ENCODE results near the gene GPR158. TPM values are rescaled to one million over a fixed set of nuclear protein-coding genes. Genes with fewer than 3 reads are reported as not detected.

Gene GPR158
- total RNA-seq, 1 donor from 2014 or later, result not detected

- DNase-seq (ENCODE audit: extremely low read depth, low read depth, low spot score), result no peak
Measured at GRCh38 chr10:25191162-25191895, 16.5 kb downstream of the GPR158 start.

DNA sequence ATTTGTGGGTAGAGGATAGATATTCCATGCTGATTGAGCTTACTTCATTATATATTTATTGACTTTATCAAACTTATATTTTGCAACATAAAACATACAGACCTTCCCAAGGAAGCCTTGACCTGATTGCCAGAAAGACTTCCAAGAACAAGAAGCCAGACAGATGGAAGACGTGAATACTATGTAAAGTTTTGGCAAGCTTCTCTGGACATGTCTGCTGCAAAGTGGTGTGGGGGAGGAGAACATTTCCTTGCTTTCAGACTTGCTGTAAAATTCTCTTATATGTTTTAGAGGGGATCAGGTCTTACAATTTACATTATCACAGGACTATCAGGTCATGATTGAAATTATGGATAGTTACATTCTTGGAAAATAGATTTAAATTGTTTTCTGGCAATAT, 23.4 kb downstream of the GPR158 start:
- DNase-seq (ENCODE audit: extremely low read depth, low read depth, low spot score), result no peak

DNA sequence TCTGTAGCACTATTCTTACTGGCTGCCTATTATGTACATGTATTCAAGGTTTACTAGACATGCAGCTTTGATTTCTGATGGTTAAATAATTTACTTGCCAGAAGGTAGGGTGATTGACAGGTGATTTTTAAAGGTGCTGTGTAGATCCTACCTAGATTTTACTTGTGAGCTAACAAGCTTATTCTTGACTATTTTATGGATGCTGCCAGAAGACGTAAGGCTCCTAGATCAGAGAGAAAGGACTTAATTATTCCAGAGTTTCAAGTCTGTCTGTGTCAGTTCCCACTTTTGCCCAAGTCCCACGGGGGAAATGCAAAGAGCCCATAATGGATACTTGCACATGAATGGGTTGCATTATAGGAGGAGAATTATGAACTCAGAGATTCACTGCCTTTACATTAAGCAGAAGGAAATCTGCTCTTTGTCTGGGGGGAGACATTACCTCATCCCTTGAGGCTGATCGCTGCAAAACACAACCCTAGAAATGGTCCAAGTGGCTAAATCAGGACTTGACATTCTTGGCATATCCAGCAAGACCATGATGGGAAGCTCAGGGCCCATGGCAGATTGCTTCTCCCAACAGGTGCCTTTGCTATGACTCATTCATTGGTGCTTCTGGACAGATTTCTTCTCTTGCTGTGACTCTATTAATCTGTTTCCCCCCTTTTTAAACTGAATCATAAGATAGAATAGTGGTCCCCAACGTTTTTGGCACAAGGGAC, 32.1 kb downstream of the GPR158 start:
- DNase-seq (ENCODE audit: extremely low read depth, low read depth, low spot score), result no peak

DNA sequence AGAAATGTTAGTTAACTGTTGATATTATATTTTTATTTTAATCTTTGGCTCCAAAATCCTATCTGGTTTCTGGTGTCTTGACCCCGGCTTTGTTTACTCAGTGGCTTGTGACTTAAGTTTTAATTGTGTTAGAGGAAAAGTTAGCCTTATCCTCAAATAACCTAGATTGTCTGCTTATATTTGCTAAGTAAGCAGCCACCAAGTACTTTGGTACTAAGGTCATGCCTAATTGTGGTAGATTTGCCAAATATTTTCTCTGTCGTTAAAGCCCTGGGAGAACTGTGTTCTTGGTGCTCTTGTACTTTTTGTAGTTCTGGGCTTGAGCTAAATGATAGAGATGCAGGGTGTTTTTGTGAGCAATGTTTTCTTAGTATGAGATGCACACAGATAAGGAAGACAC, 34.8 kb downstream of the GPR158 start:
- no peak for DNase-seq (ENCODE audit: extremely low read depth, low read depth, low spot score)

- no peak for DNase-seq (ENCODE audit: extremely low read depth, low read depth, low spot score)
Measured at GRCh38 chr10:25210265-25210664, 35.5 kb downstream of the GPR158 start.

GRCh38 chr10:25220156-25220555, 45.4 kb downstream of the GPR158 start:
- no peak for DNase-seq (ENCODE audit: extremely low read depth, low read depth, low spot score)

- no peak for DNase-seq (ENCODE audit: extremely low read depth, low read depth, low spot score)
Measured at GRCh38 chr10:25222085-25222660, 47.4 kb downstream of the GPR158 start.

- DNase-seq (ENCODE audit: extremely low read depth, low read depth, low spot score), result peak; percentile 10
Measured at GRCh38 chr10:25226775-25227682, 52.2 kb downstream of the GPR158 start.

GRCh38 chr10:25231751-25232150, 57.0 kb downstream of the GPR158 start:
- DNase-seq (ENCODE audit: extremely low read depth, low read depth, low spot score), result no peak

DNA sequence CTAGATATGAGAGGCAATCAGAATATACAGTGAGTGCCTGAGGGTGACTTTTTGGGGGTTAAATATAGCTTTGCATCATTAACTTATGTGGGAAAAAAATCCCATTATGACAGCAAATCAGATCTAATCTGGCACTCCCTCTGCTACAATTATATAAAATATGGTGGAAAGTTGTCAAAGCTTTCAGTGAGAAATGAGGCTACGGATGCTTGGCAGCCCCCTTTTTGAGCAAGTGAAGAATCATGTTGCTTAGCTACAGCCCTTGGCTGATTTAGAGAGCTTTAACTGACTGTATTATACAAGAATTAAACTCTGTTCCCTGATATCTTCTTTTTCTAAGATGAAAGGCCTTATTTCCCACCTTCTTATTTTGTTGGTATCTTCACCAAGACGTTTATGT, 57.4 kb downstream of the GPR158 start:
- DNase-seq (ENCODE audit: extremely low read depth, low read depth, low spot score), result no peak

- DNase-seq (ENCODE audit: extremely low read depth, low read depth, low spot score), result no peak
Measured at GRCh38 chr10:25245165-25245564, 70.4 kb downstream of the GPR158 start.

GRCh38 chr10:25257646-25258045, 82.8 kb downstream of the GPR158 start:
- DNase-seq (ENCODE audit: extremely low read depth, low read depth, low spot score), result no peak

DNA sequence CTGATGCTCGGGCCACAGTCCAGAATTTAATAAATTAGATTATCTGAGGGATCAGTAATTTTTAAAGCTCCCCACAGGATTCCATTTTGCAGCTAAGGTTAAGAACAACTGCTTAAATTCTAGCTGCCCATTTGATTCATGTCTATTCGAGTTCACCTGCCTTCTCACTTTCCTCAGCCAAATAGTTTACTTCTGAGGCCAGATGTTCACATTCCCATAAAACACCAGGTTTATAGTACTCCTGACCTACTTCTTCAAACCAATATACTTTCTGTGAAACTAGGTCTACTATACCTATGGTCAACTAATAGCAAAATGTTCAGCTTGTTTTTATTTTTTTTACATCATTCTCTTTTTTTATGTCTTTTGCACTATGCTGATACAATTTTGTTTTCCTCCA, 86.3 kb downstream of the GPR158 start:
- no peak for DNase-seq (ENCODE audit: extremely low read depth, low read depth, low spot score)

DNA sequence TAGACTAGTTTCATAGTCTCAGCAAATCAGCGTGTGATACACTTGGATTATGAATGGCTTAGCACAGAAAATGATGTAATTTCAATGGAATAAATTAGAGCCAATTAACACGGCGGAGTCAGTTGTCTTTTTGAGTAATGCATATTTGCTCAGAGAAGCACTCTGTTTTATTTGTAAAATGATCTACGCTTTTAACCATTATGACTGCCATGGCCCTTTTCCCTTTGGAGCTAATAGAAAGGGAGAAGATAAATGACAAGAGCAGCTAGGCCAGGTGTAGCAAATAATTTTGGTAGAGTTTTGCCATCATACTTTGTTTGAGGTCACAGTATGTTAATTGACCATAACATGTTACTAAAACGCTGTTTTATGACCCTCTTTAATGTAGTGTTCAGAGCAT, 86.8 kb downstream of the GPR158 start:
- DNase-seq (ENCODE audit: extremely low read depth, low read depth, low spot score), result no peak

DNA sequence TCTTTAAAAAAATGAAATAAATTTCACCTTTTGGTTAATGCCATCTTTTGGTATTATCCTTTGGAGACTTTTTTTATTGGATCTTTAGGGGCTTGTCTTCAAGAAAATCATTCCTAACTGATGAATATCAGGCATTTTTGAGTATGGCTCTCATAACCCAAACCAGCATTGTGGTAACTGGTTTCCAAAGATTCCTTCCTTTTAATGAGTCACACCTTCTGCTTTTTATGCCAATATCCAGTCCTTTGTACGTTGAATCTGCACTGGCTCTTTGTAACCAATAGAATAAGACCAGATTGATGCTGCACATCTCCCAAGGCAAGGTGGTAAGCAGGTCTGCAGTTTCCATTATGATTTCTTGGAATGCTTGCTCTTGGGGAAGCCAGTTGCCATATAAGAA, 89.1 kb downstream of the GPR158 start:
- DNase-seq (ENCODE audit: extremely low read depth, low read depth, low spot score), result no peak

- no peak for DNase-seq (ENCODE audit: extremely low read depth, low read depth, low spot score)
Measured at GRCh38 chr10:25278180-25278579, 103.4 kb downstream of the GPR158 start.

DNA sequence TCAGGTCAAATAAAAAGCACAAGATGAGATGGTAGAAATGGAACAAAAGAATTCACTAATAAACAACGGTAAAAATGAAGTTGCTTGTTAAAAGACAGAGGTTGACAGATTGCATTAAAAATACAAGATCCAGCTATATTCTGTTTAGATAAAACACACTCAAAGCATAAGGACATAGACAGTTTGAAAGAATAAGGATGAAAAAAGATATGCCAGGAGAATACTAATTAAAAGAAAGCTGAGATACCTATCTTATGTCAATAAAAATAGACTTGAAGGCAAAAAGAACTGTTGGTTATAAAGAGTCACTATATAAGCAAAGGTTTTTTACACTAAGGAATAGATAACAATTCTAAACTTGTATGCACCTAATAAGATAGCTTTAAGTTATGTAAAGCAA, 105.3 kb downstream of the GPR158 start:
- no peak for DNase-seq (ENCODE audit: extremely low read depth, low read depth, low spot score)

DNA sequence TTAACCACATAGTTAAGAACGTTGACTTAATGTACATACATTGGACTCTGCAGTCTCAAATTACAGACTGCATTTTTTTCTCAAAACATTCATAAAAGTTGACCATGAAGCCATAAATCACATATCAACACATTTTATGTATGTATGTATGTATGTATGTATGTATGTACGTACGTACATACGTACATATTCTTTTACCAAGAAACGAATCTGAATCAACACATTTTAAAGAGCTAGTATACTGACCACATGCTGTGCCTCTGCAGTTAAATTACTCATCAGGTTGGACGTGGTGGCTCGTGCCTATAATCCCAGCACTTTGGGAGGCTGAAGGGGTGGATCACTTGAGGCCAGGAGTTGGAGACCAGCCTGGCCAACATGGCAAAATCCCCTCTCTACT, 105.8 kb downstream of the GPR158 start:
- DNase-seq (ENCODE audit: extremely low read depth, low read depth, low spot score), result no peak

DNA sequence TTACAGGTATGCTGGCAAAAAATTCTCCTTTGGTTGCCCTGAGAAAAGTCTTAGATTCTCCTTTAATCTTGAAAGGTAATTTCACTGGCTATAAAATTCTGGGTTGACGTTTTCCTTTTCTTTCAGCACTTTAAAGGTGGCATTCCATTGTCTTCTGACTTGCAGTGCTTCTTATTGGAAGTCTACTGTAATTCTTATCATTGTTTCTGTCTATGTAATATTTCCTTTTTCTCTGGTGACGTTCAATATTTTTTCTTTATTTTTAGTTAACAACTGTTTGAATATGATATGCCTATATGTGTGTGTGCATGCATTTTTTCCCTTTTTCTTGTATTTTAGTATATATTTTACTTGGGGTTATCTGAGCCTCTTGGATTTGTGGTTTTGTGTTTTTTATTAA, 111.0 kb downstream of the GPR158 start:
- DNase-seq (ENCODE audit: extremely low read depth, low read depth, low spot score), result no peak

- no peak for DNase-seq (ENCODE audit: extremely low read depth, low read depth, low spot score)
Measured at GRCh38 chr10:25288181-25288580, 113.4 kb downstream of the GPR158 start.
